Liver (tissue), 3 donors: ENCODE measurements around the gene FOXO3.

Experiments
- ATF3 ChIP-seq: IDR thresholded peaks from 2 replicates; pipeline ENCODE4 v1.6.1; 2016; ENCODE audit warnings: antibody characterized with exemption
- CTCF ChIP-seq: fragments of 150-350 bp; IDR thresholded peaks from 2 replicates; pipeline ENCODE4 v1.5.1; 2017; ENCODE audit warnings: improper control_type of control experiment, low read depth, low read length; ENCODE audit not compliant: missing input control
- EGR1 ChIP-seq, 2 donors: IDR thresholded peaks; 2 replicates each; pipeline ENCODE4 v1.6.1; 2016 to 2018; ENCODE audit warnings: antibody characterized with exemption in 2 of 2, low read depth in 2 of 2
- FOXA1 ChIP-seq: IDR thresholded peaks from 2 replicates; pipeline ENCODE4 v1.6.1; 2016; ENCODE audit warnings: antibody characterized with exemption
- GABPA ChIP-seq, 2 donors: IDR thresholded peaks in 1 of 2; conservative IDR thresholded peaks in 1 of 2; 2 replicates each; pipeline ENCODE4 v1.6.1; 2016; ENCODE audit warnings: antibody characterized with exemption in 2 of 2, mild to moderate bottlenecking in 1 of 2, moderate library complexity in 1 of 2
- JUND ChIP-seq, 2 donors: IDR thresholded peaks; 2 replicates each; pipeline ENCODE4 v1.6.1; 2016; ENCODE audit warnings: antibody characterized with exemption in 2 of 2
- MAX ChIP-seq: IDR thresholded peaks from 2 replicates; pipeline ENCODE4 v1.6.1; 2016; ENCODE audit warnings: antibody characterized with exemption
- RAD21 ChIP-seq, 2 donors: IDR thresholded peaks; 2 replicates each; pipeline ENCODE4 v1.6.1; 2016; ENCODE audit warnings: antibody characterized with exemption in 2 of 2, mild to moderate bottlenecking in 2 of 2
- REST ChIP-seq: IDR thresholded peaks from 2 replicates; pipeline ENCODE4 v1.6.1; 2016; ENCODE audit warnings: antibody characterized with exemption, mild to moderate bottlenecking
- RXRA ChIP-seq, 2 donors: IDR thresholded peaks; 2 replicates each; pipeline ENCODE4 v1.6.1; 2017 to 2018; ENCODE audit warnings: antibody characterized with exemption in 2 of 2, mild to moderate bottlenecking in 1 of 2
- SP1 ChIP-seq: IDR thresholded peaks from 2 replicates; pipeline ENCODE4 v1.6.1; 2018; ENCODE audit warnings: antibody characterized with exemption, mild to moderate bottlenecking
- TAF1 ChIP-seq: conservative IDR thresholded peaks from 2 replicates; pipeline ENCODE4 v1.6.1; 2016; ENCODE audit warnings: antibody characterized with exemption, mild to moderate bottlenecking
- YY1 ChIP-seq: IDR thresholded peaks from 2 replicates; pipeline ENCODE4 v1.6.1; 2016; ENCODE audit warnings: antibody characterized with exemption, mild to moderate bottlenecking
- donor health status: healthy.
- donor health status: healthy.

- TF ChIP-seq CTCF (no peak), FOXA1 (no peak), REST (no peak), MAX (no peak), SP1 (no peak), RAD21 (IDR thresholded peaks at IDR 0.05) (no peak), RXRA (IDR thresholded peaks at IDR 0.05) (no peak), TAF1 (no peak), ATF3 (no peak), YY1 (no peak), JUND (IDR thresholded peaks at IDR 0.05) (no peak), GABPA (IDR thresholded peaks at IDR 0.05 in 1 of 2, conservative IDR thresholded peaks at IDR 0.05 in 1 of 2) (no peak), EGR1 (IDR thresholded peaks at IDR 0.05; ENCODE audit: low read depth in 2 of 2) (no peak)
Measured at GRCh38 chr6:108665495-108666196, 104.9 kb downstream of the FOXO3 start.
